ENCODE data around the gene TTC33.

- no peak for TF ChIP-seq POLR2AphosphoS5 (IDR thresholded peaks at IDR 0.05; ENCODE audit: borderline replicate concordance, low read depth, low read length)
- TF ChIP-seq FOXP2 (optimal IDR thresholded peaks at IDR 0.05; ENCODE audit: control extremely low read depth, extremely low read length, insufficient read depth) = no peak
Observed at GRCh38 chr5:40464511-40464910, 291.2 kb downstream of the TTC33 start.

Measured in SK-N-MC (cell line).